ENCODE results near the gene EEF1AKMT3. TPM values are rescaled to one million over a fixed set of nuclear protein-coding genes. Genes with fewer than 3 reads are reported as not detected.
A peak's percentile ranks its signal among the peaks of the same experiment; 100 is the strongest.

Gene EEF1AKMT3
- total and polyA plus RNA-seq, 9 of the 15 experiments (the other 6 are each of a cell fraction or from before 2014, with no cell fraction given), result 4.1 to 17.2 (median 7.9) TPM

GRCh38 chr12:57751788-57752667 is 20.4 kb upstream of the EEF1AKMT3 start, which contains the start of gene CDK4 (continued):
- 0 out of 2 replicates have a peak, but pooled peaks have one; percentile 72 for TF ChIP-seq PREB (CRISPR knock-in tag; IDR thresholded peaks at IDR 0.05)
- no peak for TF ChIP-seq ZNF3 (CRISPR knock-in tag; IDR thresholded peaks at IDR 0.05)
- TF ChIP-seq POLR3A (IDR thresholded peaks at IDR 0.05; ENCODE audit: borderline replicate concordance, extremely low read depth, insufficient read depth, insufficient read length), result no peak
- TF ChIP-seq CGGBP1 (CRISPR knock-in tag; IDR thresholded peaks at IDR 0.05), result no peak
- peak; percentile 93 for TF ChIP-seq LCOR (CRISPR knock-in tag; IDR thresholded peaks at IDR 0.05)
- no peak for TF ChIP-seq ZNF165 (CRISPR knock-in tag; IDR thresholded peaks at IDR 0.05; ENCODE audit: borderline replicate concordance)
- TF ChIP-seq ARNT (IDR thresholded peaks at IDR 0.05), result peak in 1 of 2 experiments; percentile 86; a peak in 1 of 4 replicates
- TF ChIP-seq XRCC4 (IDR thresholded peaks at IDR 0.05; ENCODE audit: extremely low read depth, insufficient read depth, insufficient read length), result no peak
- TF ChIP-seq ZNF347 (CRISPR knock-in tag; IDR thresholded peaks at IDR 0.05; ENCODE audit: low read depth), result no peak
- TF ChIP-seq CCAR2 (IDR thresholded peaks at IDR 0.05; ENCODE audit: low read depth, low read length), result no peak
- TF ChIP-seq SOX6 (IDR thresholded peaks at IDR 0.05), result peak; percentile 77
- no peak for TF ChIP-seq STAT5B (CRISPR knock-in tag; IDR thresholded peaks at IDR 0.05)
- peak; percentile 99 for TF ChIP-seq USF2 (CRISPR knock-in tag; IDR thresholded peaks at IDR 0.05)
- no peak for TF ChIP-seq MTF1 (CRISPR knock-in tag; IDR thresholded peaks at IDR 0.05; ENCODE audit: borderline replicate concordance)
- no peak for TF ChIP-seq YBX1 (IDR thresholded peaks at IDR 0.05)
- TF ChIP-seq RAD51 (IDR thresholded peaks at IDR 0.05; ENCODE audit: borderline replicate concordance, low read depth), result peak; percentile 100
- TF ChIP-seq ZNF695 (CRISPR knock-in tag; IDR thresholded peaks at IDR 0.05), result no peak; the same call in 1 of the 2 replicates
- TF ChIP-seq HMG20A (CRISPR knock-in tag; conservative IDR thresholded peaks at IDR 0.05), result no peak
- TF ChIP-seq KDM5B (IDR thresholded peaks at IDR 0.05; ENCODE audit: insufficient replicate concordance, low read depth, low read length), result peak; percentile 54

All from K562 (cell line).